Fibroblast of lung (primary cell): ENCODE data around the gene DTYMK.

ENCODE experiments used
- CTCF ChIP-seq, 2 donors: IDR thresholded peaks in 1 of 2; conservative IDR thresholded peaks in 1 of 2; 1 replicate in 1 of 2; 2 replicates in 1 of 2; pipeline ENCODE4 v1.5.1; 2011 to 2012; ENCODE audit warnings: low read length in 2 of 2, control low read depth in 1 of 2, inconsistent platforms in 1 of 2, low read depth in 1 of 2, mild to moderate bottlenecking in 1 of 2
- EZH2 ChIP-seq: IDR thresholded peaks from 2 replicates; pipeline ENCODE4 v1.5.1; 2012; ENCODE audit warnings: low read length, control low read depth, mild to moderate bottlenecking; ENCODE audit errors: missing control alignments

- TF ChIP-seq CTCF (conservative IDR thresholded peaks at IDR 0.05 in 1 of 2, IDR thresholded peaks at IDR 0.05 in 1 of 2; ENCODE audit: low read depth in 1 of 2, low read length in 2 of 2), result no peak
- TF ChIP-seq EZH2, result no peak
Observed at GRCh38 chr2:241686324-241686649, 328 bp downstream of the DTYMK start.
